NCI-H1417 (cell line): ENCODE data around the gene MLLT3.
"Not testable (repeated sequence)": the region's sequence is repeated elsewhere in the genome, so short reads cannot be mapped to it uniquely, and the experiment has no call there.

Experiments
- DNase-seq, 3 experiments: peaks; one replicate each; lab custom pipeline; 2025; lab: John Stamatoyannopoulos, UW

Gene MLLT3

DNA sequence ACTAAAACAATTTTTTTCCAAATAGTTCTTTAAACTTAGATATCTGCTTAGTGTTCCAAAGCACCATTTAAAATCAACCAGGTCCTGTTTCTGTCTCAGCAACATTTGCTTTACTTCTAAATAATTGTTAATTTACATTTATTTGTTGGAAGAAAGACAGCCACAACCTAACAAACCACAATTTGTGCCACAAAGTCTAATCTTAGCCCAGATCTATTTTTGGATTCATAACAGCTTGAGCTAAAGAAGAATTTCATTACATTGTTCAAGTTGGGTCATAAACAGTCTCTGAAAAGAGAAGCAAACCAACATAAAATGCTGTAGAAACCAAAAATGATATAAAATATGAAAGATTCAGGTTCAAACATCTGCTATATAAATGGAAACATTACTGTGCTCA, 24.4 kb downstream of the MLLT3 start:
- DNase-seq, result no peak

DNA sequence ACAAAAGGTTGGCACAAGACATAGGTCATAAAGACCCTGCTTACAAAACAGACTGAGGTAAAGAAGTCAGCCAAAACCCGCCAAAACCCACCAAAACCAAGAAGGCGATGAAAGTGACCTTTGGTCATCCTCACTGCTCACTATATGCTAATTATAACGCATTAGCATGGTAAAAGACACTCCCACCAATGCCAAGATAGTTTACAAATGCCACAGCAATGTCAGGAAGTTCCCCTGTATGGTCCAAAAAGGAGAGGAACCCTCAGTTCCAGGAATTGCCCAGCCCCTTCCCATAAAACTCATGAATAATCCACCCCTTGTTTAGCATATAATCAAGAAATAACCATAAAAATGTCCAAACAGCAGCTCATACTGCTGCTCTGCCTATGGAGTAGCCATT, 27.7 kb downstream of the MLLT3 start:
- DNase-seq, result no peak

DNA sequence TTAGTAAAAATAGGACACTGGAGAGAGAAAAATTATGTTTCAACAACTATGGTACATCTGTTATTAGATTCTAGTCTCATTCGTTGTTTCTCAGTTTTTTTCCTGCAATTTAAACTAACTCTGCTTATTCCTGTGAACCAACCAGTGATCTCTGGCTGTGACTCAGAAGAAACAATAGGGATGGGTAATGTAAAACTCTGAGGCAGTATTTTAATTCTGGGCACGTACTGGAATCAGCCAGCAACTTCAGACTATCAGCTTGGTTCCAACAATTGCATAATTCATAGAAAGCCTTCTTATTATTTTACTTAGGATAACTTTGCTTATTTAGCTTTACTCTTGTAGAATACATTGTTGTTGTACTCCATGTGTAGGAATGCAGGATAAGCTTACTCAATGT, 28.8 kb downstream of the MLLT3 start:
- DNase-seq, result no peak

DNA sequence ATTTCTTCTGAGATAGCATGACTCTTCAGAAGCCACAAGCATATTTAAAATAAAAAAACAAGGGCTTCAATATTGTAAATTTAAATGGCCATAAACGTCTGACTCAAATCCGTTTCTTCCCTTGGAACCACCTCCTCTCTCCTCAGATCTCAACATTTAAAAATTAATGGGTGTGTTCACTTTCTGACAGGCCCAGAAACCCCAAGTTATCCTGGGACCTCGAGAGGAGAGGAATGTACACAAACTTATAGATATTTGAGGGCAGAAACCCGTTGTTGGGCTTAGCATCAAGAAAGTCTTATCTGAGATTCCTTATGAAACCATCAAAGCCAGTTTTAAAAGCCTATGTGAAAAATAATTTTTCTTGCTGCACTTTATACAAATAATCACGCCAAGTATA, 29.2 kb downstream of the MLLT3 start:
- no peak for DNase-seq

DNA sequence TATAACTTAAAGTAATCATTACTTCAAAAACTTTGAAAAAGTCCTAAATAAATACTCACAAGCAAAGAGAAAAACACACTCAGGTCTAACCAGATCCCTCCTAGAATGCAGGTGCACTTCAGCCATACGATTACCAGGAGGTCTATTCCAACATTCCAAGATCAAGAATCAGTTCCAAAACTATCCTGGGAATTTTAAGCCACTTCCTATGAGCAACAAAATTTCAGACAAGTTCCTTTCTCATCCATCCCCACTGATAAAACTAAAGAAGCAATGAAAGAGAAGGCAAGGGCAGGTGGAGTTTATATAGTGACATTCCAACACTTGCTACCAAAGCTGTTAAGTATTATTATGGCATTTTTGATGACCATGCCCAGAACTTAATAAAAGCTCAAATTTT, 29.6 kb downstream of the MLLT3 start:
- DNase-seq, result no peak

DNA sequence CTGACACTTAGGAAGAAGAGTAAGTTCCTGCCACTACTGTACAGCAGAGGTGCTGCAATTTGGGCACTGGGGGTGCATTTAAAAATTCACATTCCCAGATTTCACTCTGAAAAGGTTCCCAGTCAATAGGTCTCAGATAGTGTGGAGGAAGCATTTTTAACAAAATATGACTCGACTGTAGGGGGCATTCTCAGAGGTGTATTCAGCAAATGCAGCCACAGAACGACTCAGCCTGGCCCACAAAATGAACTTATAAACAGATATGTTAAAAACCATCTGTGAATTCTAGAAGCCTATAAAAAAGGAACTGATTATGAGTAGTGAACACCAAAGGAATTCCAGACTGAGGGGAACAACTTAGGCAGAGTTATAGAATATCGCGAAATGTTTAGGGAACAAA, 31.1 kb downstream of the MLLT3 start:
- no peak for DNase-seq

DNA sequence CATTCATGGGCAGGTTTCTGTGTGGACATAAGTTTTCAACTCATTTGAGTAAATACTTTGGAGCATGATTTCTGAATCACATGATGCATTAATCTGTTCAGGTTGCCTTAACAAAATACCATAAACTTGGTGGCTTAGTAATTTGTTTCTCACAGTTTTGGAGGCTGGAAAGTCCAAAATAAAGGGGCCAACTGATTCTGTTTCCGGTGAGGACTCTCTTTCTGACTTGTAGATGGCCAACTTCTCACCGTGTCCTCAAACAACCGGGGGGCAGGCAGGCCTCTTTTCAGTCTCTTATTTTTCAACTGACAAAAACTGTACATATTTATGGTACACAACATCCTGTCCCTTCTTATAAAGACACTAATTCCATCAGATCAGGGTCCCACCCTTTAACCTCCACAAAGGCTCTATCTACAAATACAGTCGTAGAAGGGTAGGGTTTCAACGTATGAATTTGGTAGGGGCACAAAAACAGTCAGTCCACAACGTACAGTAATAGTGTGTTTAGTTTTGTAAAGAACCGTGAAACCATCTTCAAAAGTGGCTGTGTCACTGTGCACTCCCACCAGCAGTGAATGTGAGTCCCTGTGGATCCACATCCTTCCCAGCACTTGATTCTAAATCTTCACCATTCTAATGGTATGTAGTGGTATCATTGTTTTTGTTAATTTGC, 37.2 kb downstream of the MLLT3 start:
- no peak for DNase-seq

DNA sequence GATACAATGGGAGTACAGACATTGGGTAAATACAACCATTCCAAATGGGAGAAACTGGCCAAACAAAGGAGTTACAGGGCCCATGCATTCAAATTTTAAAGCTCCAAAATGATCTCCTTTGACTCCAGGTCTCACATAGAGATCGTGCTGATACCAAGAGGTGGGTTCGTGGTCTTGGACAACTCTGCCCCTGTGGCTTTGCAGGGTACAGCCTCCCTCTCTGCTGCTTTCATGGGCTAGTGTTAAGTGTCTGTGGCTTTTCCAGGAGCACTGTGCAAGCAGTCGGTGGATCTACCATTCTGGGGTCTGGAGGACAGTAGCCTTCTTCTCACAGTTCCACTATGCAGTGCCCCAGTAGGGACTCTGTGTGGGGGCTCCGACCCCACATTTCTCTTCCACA, 39.2 kb downstream of the MLLT3 start:
- not testable (repeated sequence) for DNase-seq

DNA sequence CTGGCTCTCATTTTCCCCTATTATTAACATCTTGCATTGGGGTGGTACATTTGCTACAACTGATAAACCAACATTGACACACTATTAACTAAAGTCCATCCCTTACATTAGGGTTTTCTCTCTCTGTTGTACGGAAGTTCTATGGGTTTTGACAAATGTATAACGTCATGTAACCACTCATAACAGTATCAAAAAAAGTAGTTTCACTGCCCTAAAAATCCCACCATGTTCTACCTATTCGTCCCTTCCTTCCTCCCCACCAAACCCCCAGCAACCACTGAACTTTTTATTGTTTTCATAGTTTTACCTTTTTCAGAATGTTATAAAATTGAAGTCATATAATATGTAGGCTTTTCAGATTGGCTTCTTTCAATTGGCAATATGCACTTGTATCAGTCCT, 40.1 kb downstream of the MLLT3 start:
- no peak for DNase-seq

DNA sequence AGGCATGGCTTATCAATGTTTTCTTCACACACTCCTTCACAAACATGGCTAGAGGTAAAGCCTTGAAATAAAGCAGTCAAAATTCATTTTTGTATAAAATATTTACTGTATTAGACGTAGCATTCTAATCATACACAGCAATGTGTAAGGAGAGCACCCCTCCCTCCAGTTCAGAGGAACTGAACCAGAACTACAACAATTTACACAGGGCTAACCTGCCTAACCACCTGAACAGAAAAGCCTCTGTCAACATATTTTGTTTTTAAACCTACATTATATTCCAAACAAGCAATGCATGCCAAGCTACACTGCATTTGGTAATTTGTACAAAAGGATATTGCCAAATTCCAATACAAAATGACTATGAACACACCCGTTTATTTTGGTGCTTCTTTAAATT, 41.6 kb downstream of the MLLT3 start:
- DNase-seq, result peak in 1 of 3 experiments; percentile 1

DNA sequence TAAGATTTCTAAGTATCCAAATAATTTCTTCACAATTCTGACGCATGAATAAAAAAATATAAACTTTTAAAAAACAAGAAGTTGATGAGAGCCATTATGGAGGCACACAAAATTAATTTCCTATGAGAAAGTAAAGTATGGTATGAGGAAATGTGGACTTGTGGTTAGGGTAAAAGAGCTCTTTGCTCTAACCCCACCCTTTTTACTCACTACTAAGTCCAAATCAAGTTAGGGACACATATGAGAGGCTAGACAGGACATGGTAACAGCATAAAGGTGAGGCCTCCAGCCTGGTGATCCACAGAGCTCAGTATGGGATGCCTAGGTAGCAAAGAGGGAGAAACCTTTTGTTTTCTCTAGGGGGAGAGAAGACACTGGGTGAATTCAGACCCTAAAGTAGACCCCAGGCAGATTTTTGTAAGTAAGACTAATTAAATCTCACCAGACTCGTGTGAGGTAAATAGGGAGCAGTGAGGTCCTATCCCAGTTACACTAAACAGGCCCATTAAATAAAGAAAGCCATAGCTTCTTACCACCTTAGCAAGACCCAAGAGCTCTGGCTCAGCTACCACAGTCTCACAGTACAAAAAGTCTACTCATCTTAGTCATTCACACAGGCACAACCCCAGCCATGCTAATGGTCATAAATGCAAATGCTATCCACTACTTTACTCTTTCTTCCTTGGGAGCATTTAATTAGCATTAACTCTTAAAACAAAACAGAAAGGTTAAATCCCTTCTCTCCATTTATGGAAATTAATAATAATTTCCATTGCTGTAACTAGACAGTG, 42.6 kb downstream of the MLLT3 start:
- DNase-seq, result no peak

DNA sequence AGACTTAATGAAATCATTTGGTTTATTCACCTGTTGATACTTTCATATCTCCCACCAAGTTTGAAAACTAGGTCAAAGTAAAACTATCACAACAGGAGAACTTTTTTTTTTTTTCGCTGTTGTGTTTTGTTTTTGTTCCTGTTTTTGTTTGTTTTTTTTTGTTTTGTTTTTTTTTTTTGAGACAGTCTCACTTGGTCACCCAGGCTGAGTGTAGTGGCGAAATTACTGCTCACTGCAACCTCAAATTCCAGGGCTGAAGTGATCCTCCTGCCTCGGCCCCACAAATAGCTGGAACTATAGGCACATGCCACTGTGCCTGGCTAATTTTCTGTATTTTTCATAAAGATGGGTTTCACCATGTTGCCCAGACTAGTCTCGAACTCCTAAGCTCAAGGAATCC, 49.3 kb downstream of the MLLT3 start:
- no peak for DNase-seq

DNA sequence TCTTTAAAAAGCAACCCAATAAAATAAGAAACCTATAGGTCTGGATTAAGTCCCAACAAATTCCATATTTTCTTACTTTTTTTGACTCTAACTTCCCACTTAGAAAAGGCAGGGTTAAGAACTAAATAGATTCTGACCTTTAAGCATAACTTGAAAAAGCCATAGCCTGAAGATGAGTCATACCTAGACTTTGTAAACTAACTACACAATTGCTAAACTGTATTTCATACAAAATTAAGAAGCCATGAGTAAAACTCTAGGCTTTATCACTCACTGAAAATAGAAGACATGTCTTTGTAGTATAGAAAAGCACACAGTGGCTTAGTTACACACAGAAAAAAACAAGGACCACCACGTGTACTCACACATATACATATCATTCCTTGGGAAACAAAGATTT, 51.5 kb downstream of the MLLT3 start:
- DNase-seq, result no peak

DNA sequence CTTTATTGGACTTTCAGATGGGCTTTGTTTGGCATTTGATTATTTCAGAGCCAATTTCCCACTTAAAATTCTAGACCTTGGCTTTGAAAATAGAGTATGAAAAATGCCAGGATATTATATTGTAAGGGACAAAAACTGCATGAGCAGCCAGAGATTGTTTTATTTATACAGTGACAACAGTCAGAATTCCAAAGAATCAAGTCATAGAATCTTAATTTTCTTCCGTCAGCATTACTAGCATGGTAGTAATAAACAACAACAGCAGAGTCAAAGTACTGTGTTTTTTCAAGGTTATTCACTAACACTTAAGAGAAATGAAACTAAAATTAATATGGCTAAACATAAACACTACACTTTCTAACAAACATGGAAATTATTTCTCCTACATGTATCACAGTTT, 52.2 kb downstream of the MLLT3 start:
- no peak for DNase-seq

DNA sequence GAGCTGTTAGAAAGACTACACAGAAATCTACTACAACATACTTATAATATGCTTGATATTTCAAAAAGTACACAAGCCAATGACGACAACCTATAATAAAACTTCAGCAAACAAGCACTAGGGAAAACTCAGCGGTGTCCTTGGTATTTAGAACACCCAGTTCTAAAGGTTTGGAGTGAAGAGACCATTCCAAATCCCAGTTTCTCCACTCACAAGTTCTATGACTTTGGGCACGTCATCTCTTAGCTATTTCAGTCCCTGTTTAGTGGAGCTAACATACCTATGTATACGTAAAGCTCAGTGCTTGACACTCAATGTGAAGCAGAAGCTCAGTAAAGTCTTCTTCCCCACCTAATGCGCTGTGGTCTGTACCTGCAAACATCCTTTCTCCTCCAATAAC, 52.8 kb downstream of the MLLT3 start:
- no peak for DNase-seq

DNA sequence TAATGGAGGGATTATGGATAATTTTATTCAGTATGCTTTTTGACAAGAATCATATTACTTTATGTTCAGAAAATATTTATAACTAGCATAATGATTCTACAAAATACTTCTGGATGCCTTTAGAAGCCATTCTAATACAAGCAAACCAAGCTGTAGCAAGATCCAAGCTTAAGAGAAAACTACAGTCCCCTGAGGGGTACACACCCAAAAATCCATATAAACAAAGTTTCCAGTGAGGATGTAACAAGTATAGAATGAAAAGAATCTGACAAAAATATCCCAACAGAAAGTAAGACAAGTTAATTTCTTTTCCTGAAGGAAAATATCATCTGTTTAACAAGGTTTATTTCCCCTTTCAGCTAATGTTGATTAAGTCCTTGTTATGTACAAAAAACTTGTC, 53.9 kb downstream of the MLLT3 start:
- DNase-seq, result no peak

DNA sequence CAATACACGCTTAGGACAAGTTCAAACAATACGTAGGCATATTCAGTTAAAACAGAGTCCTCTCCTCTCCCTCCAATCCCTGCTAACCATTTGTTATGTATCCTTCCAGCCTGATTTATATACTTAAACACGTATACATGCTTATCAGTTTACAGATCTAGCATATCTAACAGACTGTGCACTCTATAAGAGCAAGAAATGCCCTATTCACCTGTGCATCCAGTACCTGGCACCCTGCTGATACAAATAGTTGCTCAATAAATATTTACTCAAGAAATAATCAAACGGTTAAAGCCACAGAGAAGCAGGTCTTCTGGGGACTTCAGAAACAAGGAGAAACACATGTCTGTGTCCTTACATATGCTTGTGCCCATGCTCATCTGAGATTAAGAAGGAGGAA, 55.9 kb downstream of the MLLT3 start:
- peak in 1 of 3 experiments; percentile 20 for DNase-seq

DNA sequence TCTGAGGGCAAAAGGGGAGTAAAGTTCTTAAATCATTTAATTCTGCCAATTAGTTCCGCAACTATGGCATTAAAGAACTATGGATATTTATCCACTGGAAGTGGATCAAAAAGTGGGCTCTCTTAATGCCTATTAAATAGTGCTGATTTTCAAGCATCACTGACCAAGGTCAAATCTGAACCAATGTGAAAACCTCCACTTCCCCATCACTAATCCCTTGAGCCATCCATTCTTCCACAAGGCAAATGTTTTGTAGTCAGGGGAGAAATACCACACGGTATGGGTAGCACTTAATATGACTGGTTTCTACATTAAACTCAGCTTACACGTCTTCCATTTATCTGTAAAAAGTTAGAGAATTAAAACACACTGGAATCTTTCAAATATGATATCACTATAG, 57.6 kb downstream of the MLLT3 start:
- no peak for DNase-seq

DNA sequence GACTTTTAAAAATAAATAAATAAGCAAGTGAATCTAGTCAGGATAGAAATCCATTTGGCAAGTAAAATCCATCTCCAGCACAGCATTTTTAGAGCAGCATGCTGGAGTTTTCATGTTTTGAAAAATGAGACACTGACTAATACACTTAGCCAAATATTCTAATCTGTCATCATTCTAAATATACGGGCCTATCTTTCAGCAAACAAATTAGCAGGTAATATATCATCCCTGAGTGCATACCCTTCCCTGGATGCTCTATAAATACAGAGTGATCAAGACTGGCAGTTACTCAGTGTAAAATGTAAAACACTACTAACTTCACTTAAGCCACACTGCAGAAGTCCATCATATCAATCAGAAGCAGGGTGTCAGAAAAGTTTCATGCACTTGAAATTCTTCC, 58.4 kb downstream of the MLLT3 start:
- DNase-seq, result peak in 1 of 3 experiments; percentile 46

DNA sequence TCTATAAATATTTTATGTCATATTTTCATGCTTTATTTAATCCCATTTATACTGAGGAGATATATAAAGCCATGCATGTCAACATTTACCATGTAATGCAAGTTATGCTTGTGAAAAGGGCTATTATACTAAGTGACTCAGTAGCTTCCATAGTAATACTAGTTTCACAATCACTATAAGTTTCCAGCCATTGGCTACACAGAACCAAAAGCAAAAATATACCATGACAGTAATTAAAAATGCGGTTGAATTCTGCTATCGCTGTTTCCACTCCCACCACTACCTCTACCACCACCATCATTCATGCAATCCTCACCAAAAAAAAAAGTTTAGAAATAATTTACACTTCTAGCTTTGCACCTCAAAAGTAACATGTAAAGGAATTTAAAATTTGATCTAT, 60.2 kb downstream of the MLLT3 start:
- DNase-seq, result no peak

DNA sequence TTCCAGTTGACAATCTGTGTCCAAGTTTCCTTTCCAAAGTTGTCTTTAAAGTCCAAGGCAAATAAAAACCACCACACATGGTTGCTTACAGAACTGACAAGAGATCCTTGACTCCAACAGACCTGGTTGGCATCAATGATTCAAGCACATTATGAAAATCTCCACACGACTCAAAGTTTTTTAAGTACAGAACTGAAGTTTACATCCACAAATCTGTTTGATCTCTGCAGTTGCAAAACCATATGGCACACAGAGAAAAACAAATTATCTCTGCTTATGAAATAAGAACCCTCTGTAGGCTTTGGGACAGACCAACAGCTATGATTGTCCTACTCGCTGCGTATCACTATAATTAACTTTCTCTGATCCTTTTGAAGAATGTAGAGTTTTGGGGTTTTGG, 60.8 kb downstream of the MLLT3 start:
- DNase-seq, result no peak

DNA sequence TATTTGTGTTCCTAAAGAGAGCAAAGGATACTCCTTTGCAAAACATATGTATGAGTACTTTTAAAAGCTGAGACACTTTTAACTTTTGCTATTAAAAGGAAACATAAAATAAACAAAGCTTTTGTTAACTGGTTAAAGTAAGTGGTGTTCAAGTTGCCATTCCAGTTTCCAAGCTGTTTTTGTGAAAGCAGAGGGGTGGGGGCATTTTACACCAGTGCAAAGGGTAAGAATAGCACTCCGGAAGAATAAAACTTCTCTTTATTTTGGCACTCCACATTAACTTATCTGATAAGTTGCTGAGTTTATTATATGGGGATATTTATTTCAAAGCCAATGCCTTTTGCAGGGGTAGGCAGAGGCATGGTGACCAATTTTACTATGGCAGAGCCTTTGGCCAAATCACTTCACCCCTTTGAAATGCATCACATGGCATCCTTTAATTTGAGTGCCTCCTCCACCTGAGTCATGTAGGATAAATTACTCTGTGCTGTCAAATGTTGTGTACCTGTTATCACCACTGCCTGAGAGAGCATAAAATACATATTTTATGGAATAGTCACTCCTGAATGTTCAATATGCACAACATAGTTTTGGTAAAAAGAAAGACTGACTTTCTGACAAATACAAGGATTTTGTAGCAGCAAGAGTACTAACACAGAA, 62.9 kb downstream of the MLLT3 start:
- DNase-seq, result peak in 1 of 3 experiments; percentile 3

DNA sequence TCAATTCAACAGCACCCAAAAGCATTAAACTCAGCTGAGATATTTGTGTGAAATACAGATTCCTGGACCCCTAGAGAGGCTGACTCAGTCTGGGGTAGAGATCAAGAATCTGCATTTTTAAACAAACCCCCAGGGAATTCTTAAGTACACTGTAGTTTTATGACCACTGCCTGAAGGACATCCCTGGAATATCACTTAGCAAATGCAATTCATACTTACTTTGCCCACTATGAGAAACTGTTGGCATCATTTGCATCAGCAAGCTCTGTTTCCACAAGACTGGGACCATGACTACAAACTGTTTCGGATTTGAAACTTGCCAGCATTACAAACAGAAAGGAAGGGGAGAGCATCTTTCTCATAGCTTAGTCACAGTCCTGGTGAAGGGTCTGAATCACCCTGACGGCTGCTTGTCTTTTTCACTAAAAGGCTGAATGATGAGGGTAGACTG, 63.7 kb downstream of the MLLT3 start:
- DNase-seq, result no peak
